ENCODE results near the gene PRKAR2A.

- TF ChIP-seq TCF7 (IDR thresholded peaks at IDR 0.05; ENCODE audit: borderline replicate concordance) (no peak), XRCC3 (IDR thresholded peaks at IDR 0.05) (no peak), POLR2AphosphoS2 (IDR thresholded peaks at IDR 0.05; ENCODE audit: low read length) (no peak), ZBTB7A (IDR thresholded peaks at IDR 0.05; ENCODE audit: borderline replicate concordance, control insufficient read depth, low read depth, low read length) (no peak), FOXA1 (IDR thresholded peaks at IDR 0.05; ENCODE audit: borderline replicate concordance) (no peak), SMAD3 (CRISPR knock-in tag; conservative IDR thresholded peaks at IDR 0.05) (no peak), ZNF121 (CRISPR knock-in tag; conservative IDR thresholded peaks at IDR 0.05) (no peak), JUND (IDR thresholded peaks at IDR 0.05; ENCODE audit: borderline replicate concordance, low read depth, low read length) (no peak), JUND (tag; IDR thresholded peaks at IDR 0.05; ENCODE audit: borderline replicate concordance, low read depth, low read length) (no peak), CTCF (IDR thresholded peaks at IDR 0.05 in 2 of 3, conservative IDR thresholded peaks at IDR 0.05 in 1 of 3; ENCODE audit: insufficient read depth in 2 of 3, low read depth in 1 of 3, low read length in 3 of 3) (no peak), REST (IDR thresholded peaks at IDR 0.05; ENCODE audit: borderline replicate concordance) (no peak), REST (CRISPR knock-in tag; IDR thresholded peaks at IDR 0.05; ENCODE audit: low read depth) (no peak), NKRF (IDR thresholded peaks at IDR 0.05; ENCODE audit: borderline replicate concordance) (no peak)
These were observed 149.7 kb downstream of the PRKAR2A start for GRCh38 chr3:48697952-48698351.

Data from K562 (cell line).